Left forelimb (tissue), 1 donor: ENCODE results near the gene ATP5F1D.

Source experiments
- DNase-seq: peaks from one replicate; pipeline ENCODE4 v3.0.0-alpha.2; 2018; ENCODE audit warnings: low spot score

ATP5F1D gene

DNA sequence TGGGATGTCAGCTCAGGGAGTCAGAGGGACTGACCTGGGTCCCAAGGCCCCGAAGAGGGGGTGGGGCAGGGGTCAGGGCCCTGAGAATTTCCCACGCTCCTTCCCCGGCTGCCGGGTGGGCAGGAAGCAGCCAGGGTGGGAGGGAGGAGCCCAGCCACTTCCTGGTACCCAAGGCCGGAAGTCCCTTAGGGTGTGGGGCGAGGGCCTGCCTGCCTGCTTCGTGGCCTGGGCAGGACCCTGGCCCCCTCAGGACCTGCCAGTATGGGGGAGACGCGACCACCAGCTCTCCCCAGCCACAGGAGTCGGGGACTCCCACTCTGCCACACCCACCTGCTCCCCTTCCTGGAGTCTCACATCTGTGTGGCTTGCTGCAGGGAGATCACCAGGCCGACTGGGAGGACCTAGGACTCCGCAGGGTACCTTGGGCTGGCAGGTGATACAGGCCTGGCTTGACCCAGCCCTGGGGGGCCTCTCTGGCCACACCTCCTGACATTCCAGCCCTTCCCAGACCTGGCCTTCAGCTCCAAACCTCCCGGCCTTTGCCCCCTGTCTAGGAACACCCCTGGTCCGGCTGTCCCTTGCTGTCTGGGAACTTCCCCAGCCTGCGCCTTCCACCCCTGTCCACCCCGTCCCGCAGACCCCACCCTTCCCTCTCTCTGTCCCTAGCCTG, 17.8 kb downstream of the ATP5F1D start:
- DNase-seq: no peak

DNA sequence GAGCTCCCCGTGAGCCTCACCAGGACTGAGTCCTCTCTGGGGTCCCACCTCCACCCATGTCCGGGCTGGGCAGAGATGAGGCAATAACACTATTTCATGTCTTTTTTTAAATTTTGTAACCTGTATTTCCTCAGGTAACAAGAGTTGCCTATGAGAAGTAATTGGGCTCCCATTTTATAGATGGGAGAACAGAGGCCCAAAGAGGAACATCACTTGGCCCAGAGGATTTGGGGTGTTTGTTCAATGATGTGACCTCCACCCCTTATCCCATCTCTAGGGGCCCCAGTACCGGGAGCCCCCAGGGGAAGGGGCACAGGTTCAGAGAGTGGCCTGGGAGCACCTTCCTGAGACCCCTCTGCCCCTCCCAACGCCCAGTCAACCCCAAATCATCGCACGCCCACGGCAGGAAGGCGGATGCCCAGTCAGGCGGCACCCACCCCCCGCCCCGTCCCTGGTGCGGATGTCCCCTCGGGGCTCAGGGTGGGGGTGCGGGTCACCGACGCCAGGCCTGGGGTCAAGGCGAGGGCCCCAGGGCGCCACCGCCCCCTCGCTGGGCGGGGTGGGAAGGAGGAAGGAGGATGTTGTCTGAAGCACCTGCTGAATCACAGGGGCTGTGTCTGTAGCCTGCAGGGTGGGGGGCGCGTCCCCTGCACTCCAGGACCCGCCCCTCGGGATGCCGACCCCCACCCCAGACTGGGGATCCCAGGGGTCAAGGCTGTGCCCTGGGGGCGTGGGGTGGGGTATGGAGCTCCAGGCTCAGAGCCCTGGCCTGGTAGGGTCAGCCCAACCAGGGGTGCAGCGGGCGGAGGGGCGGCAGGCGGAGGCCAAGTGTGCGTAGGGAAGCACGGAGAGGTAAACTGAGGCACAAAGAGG, 18.6 kb downstream of the ATP5F1D start:
- no peak for DNase-seq

DNA sequence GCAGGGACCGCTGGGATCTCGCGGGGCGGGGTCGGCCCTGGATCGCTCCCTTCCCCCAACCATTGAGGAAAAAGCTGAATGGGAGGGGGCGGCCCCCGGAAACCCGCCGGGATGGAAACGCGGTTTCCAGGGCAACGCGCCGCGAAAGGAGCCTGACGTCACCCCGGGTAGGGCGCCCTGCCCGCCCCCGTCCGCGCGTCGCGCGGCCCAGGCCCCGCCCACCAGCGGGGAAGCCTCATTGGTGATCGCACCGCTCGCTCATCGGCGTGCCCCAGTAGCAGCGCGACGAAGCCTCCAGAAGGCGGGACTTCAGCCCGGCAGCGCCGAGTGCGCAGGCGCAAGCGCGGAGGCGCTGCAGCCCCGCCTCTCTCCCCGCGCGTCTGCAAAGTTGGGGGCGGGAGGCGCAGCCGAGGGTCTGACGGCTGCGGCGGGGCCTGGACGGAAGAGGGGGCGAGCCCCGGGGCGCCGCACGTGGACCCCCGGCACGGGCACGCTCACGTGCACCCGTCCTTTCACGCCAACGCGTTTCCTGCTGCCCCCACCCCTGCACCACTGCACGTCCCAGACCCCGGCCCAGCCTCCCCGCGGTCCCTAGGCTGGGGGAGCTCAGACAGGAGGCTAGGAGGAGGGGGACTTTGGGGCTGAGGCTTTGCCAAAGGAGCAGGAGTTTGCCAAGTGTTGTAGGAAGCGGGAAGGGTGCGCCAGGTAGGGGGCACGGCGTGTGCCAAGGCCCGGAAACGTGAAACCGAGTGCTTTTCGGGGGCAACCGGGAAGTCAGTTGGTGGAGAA, 19.4 kb downstream of the ATP5F1D start:
- DNase-seq: peak; percentile 97

DNA sequence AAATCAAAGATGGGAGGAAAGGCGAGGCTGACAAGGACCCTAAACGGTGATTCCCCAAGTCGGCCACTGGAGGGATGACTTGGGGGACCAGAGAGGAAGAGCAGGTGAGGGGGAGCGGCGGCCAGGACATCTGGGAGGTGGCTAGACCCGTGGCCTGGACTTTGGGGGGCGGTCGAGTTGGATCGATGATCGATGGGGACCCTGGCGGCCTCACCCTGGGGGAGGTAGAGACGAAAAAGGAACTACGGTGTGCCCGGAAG, 19.9 kb downstream of the ATP5F1D start:
- no peak for DNase-seq

DNA sequence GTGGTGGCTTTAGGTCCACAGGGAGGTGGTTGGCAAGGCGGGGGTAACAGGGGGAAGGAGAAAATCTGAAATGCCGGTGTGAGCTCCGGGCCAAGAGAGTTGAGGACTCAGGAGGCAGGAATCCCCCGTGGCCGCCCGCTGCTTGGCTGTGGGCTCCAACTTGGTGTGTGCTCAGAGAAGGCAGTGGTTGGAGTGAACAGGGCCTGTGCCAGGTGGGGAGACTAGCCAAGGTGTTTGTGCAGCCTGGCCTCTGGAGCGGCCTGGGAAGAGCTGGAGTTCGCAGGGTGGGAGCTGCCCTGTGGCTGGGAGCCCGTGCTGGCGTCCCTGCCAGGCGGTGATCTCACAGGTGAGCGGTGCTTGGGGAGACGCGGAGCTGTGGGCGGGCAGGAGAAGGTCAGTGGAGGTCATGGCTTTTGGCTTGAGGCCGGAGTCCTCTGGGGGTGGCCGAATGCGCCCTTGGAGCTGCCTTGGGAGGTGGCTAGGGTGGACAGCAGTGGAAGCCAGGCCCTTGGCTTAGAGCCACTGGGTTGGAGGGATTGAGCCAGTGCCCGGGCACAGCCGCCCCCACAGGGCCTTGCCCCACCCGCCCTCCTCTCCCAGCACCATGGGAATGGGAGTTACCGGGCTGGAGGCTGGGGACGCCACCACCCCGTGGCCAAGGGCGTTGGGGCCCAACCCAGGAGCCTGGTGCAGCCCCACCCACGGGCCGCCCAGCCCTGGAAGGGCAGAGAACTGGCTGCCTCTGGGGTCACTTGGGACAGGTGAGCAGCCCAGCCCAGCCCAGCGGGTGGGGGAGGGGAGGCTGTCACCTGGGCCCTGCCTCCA, 20.5 kb downstream of the ATP5F1D start:
- no peak for DNase-seq

DNA sequence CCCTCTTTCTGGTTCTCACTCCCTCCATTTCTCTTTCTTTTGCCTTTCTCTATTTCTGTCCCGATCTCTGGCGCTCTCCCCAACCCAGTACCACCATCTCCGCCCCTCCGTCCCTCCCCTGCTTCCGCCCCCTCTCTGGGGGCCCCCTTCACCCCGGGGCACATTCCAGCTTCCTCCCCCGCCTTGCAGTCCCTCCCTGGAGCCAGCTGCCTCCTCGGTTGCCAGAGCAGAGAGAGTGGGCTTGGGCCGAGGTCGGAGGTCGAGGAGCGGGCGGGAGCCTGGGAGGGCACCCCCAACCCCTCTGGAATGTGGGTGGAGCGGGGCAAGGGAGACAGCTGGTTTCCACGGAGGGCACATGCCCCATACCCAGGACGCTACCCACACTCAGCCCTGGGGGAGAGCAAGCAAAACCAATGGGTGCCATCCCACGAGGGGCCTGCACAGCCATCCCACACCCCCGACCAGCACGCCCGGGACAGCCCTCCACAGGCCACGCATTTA, 21.1 kb downstream of the ATP5F1D start:
- no peak for DNase-seq

DNA sequence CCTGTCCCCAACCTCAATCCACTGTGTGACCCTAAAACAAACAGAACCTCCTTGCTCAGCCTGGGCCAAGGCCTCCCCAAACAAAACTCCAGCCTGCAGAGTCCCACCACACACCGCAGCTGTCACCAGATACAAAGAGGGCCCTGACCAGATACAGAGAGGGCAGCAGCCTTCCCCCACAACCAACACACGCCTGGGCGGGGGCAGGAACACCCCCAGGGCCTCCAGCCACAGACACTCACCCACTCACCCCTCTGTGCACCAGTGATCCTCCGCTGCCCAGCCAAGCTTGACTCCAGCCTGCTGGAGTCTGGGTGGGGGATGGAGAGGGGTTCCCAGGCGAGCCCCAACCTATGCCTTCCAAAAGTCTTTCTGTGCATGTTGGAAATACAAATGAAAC, 21.6 kb downstream of the ATP5F1D start:
- no peak for DNase-seq

DNA sequence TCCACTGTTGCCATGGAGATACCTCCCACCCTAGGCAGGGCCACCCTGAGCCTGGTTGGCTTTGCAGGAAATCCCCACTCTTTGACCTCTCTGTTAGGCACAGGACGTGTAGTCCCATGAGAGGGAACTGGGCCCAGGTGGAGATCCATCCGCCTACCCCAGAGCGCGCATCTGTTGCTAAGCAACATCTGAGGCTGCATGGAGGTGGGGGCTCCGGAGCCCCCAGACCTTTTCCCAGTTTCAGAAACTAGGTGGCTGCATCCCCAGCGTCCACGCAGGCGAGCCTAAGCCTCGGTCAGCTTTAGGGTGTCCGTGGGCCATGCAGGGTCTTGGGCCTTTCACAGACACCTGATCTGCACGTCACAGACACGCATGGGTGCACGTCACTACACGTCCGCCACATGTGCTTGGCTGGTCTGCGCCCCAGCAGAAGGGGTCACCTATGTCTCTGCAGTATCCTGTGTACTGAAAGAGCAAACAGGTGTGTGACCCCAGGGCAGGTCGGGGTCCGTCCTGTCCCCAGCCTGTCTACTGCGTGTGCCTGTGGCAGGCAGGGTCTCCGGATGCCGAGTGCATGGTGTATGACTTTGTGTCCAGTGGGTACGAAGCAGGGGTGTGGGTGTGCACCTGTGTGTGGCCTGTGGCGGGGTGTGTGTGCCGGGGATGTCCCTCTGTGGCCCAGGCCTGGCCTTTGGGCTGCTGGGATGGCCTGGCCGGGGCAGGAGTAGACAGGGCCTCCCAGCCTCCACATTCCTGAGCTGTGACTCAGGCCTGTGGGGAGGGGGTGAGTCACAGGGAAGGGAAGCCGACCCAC, 23.5 kb downstream of the ATP5F1D start:
- no peak for DNase-seq

DNA sequence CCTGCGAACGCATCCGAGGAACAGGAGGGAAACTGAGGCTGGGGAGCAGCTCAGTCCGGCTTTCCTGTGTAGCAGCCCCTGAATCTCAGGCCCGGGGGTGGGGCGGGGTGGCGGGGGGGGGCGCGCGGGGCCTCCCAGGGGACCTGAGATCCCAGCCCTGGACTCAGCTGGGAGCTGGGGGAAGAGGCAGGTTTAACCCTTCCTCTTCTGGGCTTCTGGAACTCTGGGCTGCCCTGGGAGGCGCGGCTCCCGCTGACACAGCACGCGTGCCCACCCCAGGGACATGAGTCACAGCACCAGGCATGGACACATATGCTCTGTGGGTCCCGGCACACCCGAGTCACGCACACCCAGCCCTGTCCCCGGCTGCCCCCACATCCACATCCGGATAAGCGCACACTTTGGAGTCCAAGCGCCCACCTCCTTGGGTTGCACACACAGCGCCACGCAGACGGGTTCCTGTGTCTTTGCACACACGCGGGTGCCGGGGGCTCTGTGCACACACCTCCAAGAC, 24.1 kb downstream of the ATP5F1D start:
- no peak for DNase-seq

DNA sequence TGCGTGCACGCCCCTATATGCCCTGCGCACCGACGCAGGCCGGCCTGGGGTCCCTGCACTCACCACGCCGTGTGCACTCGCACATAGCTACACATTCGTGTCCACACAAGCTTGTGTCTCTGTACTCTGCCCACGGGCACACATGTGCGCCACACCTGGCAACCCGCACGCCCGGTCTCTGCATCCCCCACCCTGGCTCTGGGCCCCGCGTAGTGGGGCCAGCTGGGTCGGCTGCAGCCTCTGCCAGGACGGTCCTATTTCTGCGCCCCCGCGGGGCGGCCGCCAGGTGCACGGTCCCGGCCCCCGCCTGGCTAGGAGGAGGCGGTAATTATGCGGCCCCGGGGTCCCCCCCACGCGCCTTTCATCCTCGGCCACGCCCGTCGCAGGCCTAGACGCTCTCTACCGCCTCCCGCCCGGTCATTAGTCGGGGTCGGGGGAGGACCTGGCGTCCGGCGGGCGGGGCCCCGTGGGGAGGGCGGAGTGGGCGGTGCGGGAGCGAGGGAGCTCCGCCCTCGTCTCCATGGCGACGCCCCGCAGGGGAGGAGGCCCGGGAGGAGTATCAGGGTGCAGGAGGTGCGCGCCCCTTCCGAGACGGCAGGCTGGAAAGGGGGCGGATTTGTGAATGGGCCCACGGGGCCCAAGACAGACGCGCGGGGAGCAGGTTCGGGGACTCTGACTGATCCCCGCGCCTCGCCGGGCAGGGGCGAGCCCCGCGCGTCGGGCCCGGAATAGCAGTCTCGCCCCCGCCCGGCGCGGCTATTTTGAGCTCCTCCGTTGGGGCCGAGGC, 24.8 kb downstream of the ATP5F1D start:
- peak; percentile 85 for DNase-seq

DNA sequence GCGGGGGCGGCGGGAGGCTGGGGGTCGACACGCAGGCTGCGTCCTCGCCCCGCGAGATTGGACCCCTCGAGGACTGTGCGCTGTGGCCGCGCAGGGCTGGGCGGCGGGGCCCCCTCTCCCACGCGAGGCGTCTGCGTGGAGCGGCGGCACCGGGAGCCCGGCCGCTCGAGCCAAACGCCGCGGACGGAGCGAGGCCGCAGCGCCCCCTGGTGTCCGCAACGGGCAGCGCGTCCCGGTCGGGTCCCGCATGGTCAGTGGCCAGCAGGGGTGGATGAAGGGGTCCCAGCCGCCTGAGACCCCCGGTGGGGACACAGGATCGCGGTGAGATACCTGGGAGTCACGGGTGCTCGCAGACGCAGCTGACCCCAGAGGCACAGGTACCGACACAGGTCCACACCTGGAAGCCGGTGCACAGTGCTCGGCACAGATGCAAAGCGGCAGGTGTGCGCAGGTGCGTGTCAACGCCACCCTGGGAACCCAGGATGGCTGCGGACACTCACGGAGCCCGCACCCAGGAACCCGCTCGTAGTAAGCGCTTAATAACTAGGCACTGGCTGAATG, 25.4 kb downstream of the ATP5F1D start:
- DNase-seq: peak; percentile 90

DNA sequence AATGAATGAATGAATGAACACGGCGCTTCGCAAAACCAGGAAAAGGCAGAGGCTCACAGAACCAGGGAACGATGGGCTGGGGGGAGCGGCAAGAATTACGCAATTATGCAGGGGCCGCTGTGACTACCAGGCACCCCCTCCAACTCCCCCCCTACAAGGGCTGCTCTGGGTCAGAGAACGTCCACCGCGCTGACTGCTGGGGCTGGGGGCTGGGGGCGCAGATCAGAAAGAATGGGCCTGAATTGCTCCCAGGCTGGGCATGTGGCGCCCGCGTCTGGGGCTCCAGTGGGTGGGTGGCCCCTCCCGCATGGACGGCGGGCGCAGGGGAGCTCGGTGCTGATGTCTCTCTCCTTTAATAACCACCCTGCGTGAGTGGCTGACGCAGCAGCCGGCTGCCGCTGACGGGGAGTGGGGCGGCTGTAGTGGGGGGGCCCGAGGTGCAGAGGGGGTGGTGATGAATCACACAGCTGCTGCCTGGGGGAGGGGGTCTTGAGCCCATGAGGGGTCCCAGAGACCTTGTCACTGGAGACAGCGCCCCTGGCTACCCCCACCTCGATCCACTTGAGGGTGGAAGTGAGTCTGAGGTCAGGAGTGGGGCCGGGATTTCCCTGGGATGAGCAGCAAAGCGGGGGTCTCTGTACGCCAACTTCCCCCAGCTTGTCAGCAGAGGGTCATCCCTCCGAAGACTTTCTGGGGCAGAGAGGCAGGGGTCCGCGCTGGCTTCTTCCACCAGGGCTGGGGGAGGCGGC, 26.1 kb downstream of the ATP5F1D start:
- DNase-seq: no peak

DNA sequence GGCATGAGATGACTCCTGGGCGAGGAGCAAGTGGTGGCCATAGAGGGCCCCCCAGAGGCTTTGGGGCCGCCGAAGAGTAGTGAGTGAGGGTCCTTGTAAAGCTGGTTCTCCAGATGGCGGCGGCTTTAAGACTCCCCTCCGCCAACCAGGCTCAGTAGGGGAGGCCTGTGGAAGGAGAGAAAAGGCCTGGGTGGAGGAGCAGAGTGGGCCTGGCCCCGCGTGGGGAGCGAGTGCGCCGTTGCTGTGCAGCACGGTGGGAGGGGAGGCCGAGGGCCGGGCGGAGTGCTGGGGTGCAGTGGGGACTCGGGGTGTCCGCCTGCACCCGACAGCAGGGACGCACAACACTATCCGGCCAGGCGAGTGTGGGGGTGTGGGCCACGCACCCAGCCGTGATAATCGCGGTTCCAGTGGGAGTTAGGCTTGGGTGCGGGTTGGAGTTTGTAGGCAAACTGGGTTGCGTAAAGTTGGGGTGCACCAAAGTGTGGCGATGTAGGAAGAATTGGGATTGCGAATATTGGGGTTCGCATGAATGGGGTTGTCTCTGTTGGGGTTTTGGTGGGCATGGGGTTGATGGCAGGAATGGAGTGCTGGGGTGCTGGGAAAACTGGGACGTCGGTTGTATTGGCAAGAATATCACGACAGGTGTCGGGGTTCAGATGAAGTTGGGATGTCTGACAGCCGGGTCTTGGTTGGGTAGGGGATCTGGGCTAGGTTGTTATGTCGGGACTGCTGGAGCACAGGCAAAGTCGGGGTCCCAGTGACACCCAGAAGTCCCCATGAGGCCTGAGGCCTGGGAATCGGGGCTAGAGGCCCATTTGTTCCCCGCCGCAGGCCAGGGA, 26.9 kb downstream of the ATP5F1D start:
- no peak for DNase-seq

DNA sequence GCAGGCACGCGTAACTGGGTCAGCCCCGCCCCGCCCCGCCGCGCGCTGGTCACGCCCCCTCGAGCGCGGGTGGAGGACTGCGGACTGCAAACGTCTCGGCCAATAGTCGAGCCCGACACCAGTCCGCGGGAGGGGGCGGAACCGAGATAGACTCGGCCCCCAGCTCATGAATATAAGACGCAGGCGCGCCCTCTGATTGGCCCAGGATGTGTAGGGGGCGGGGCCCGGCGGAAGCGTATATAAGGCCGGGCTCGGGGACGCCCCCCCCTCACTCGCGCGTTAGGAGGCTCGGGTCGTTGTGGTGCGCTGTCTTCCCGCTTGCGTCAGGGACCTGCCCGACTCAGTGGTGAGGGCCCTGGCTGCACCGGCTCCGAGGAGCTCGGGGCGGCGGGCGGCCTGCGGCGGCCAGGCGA, 27.5 kb downstream of the ATP5F1D start, which contains the start of gene CIRBP:
CIRBP (plus strand) TSS at position 268 of the 413 bp plus-strand sequence. CDS start 1,602 bp downstream, outside the sequence.
- peak; percentile 99 for DNase-seq

DNA sequence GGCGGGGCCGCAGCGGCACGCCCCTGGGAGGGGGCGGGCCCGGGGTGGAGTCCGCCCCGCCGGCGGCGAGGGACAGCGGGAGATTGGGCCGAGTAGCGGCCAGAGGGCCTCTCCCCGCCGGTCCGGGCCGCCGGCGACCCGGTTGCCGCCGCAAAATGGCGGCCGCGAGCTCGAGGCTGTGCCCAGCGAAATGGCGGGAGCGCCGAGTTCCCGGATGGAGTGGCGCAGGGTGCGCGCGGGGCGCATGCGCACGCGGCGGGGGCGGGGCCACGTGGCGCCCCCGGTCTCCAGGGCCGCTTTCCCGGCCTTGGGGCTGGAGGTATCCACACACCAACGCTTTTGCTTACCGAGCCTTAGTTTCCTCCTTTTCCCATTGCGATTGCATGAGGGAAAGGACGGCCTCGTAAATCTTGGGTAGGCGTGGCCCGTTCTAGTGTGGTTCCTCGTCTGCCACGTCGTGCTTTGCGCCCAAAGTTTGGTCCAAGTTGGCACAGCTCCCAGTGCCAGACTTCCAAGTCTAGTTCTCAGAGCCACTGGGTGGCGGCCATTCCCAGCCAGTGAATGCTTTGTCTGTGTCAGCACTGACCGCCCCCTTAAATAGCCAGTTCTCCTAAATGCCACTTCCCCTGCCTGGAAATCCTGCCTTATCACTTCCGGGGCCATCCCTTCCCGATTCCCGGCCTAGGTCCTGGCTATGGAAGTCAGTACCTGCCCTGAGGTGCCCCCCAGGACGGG, 28.1 kb downstream of the ATP5F1D start:
- peak; percentile 93 for DNase-seq

DNA sequence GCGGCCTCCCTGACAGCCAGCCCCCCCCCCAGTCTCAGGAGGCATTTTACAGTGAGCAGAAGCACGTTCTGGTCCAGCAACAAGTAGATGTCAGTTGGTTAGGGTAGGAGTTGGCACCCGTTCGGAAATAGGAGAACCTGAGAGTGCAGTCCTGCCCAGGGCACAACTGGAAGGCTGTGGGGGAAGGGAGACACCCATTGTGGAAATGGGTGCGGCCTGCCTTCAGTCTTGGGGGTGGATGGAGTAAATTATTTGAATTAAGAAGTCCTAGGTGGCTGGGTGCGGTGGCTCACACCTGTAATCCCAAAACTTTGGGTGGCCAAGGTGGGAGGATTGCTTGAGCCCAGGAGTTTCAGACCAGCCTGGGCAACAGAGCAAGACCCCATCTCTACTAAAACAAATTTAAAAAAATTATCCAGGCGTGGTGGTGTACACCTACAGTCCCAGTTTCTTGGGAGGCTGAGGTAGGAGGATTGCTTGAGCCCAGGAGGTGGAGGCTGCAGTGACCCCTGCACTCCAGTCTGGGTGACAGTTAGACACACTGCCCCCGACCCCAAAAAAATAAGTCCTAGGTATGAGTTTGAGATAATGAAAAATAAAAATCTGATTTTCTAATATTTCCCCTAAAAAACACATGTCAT, 28.8 kb downstream of the ATP5F1D start:
- no peak for DNase-seq
